Smooth muscle cell (in vitro differentiated cells): Measurements from ENCODE around the gene CYP2J2. TPM values are rescaled to one million over a fixed set of nuclear protein-coding genes. Genes with fewer than 3 reads are reported as not detected.

Experiments
- DNase-seq: peaks from one replicate; lab custom pipeline; 2025; ENCODE audit not compliant: unreplicated experiment; lab: John Stamatoyannopoulos, UW
- H2AFZ ChIP-seq: fragments of 200-600 bp; sonication (generic); 2 replicates; pipeline ENCODE4 v1.6.0; 2016; ENCODE audit warnings: antibody characterized with exemption, low read depth, mild to moderate bottlenecking
- H3F3A ChIP-seq: fragments of 200-600 bp; sonication (generic); 2 replicates; pipeline ENCODE4 v1.6.0; 2017; ENCODE audit warnings: antibody characterized with exemption, low read depth
- H3K27ac ChIP-seq: fragments of 200-600 bp; sonication (generic); 2 replicates; pipeline ENCODE4 v1.5.1; 2016; ENCODE audit warnings: low read depth, mild to moderate bottlenecking
- H3K27me3 ChIP-seq: fragments of 200-600 bp; sonication (generic); 2 replicates; pipeline ENCODE4 v1.6.1; 2016; ENCODE audit warnings: low read depth, mild to moderate bottlenecking
- H3K36me3 ChIP-seq: fragments of 200-600 bp; sonication (generic); 2 replicates; pipeline ENCODE4 v1.5.1; 2016; ENCODE audit warnings: low read depth
- H3K4me1 ChIP-seq: fragments of 200-600 bp; sonication (generic); 2 replicates; pipeline ENCODE4 v1.5.1; 2016; ENCODE audit warnings: low read depth
- H3K4me2 ChIP-seq: fragments of 200-600 bp; sonication (generic); 2 replicates; pipeline ENCODE4 v1.6.0; 2016; ENCODE audit warnings: mild to moderate bottlenecking
- H3K4me3 ChIP-seq: fragments of 200-600 bp; sonication (generic); 2 replicates; pipeline ENCODE4 v1.5.1; 2016; ENCODE audit warnings: mild to moderate bottlenecking
- H3K79me2 ChIP-seq: fragments of 200-600 bp; sonication (generic); 2 replicates; pipeline ENCODE4 v1.6.0; 2016; ENCODE audit warnings: low read depth, mild to moderate bottlenecking
- H3K9ac ChIP-seq: fragments of 200-600 bp; sonication (generic); 2 replicates; pipeline ENCODE4 v1.6.0; 2016; ENCODE audit warnings: low read depth
- H3K9me3 ChIP-seq: fragments of 200-600 bp; sonication (generic); replicated peaks from 2 replicates; pipeline ENCODE4 v1.5.1; 2016; ENCODE audit warnings: low read depth
- H4K20me1 ChIP-seq: fragments of 200-600 bp; sonication (generic); 2 replicates; pipeline ENCODE4 v1.6.0; 2016; ENCODE audit warnings: low read depth
- CTCF ChIP-seq: fragments of 200-600 bp; sonication (generic); IDR thresholded peaks from 2 replicates; pipeline ENCODE4 v1.5.1; 2017; ENCODE audit warnings: borderline replicate concordance, mild to moderate bottlenecking, antibody characterized with exemption; ENCODE audit not compliant: insufficient read depth, poor library complexity, severe bottlenecking
- WGBS: methylation state at CpG from one replicate; pipeline ENCODE4 v1.1.7; 2016; ENCODE audit warnings: low lambda C conversion rate; 5-methylcytosine and 5-hydroxymethylcytosine counted together
- polyA plus RNA-seq: library from polyadenylated mRNA; unstranded; fragments of >200 nt; fragmentation: Nextera tagmentation; extraction: Ambion mirVana; gene quantifications from 2 replicates; pipeline ENCODE4 v1.2.1, GENCODE V29; 2016
- total RNA-seq: library from RNA; depleted of rRNA; stranded (reverse); fragments of >200 nt; gene quantifications from 2 replicates; pipeline ENCODE4 v1.2.3, GENCODE V29; 2014

The CYP2J2 gene
- total and polyA plus RNA-seq, 2 experiments from 2014 or later, result 1.7 to 2.5 TPM

- 92% methylated on average over 2 of the region's 2 CpGs for WGBS
- no peak for TF ChIP-seq CTCF
- no peaks in the 10 kb centered on the region for H4K20me1 ChIP-seq
- no peak overlapping the region for H3K27ac ChIP-seq
- no peak overlapping the region for H2AFZ ChIP-seq
- no peaks in the 10 kb centered on the region for H3K36me3 ChIP-seq
- H3K27me3 ChIP-seq, result no peaks in the 10 kb centered on the region
- no peak overlapping the region for H3K4me2 ChIP-seq
- no peaks in the 10 kb centered on the region for H3K4me1 ChIP-seq
- H3F3A ChIP-seq, result no peaks in the 10 kb centered on the region
- H3K79me2 ChIP-seq, result no peaks in the 10 kb centered on the region
- no peak overlapping the region for H3K9ac ChIP-seq
- no peak overlapping the region for H3K4me3 ChIP-seq
- no peaks in the 10 kb centered on the region for H3K9me3 ChIP-seq
- no peak for DNase-seq
Measured at GRCh38 chr1:59908084-59908483, 18.5 kb downstream of the CYP2J2 start.

GRCh38 chr1:59906931-59907330, 19.6 kb downstream of the CYP2J2 start:
- H3K27ac ChIP-seq, result no peak overlapping the region
- H4K20me1 ChIP-seq, result no peaks in the 10 kb centered on the region
- H3K9ac ChIP-seq, result no peak overlapping the region
- H3K9me3 ChIP-seq, result no peaks in the 10 kb centered on the region
- no peaks in the 10 kb centered on the region for H3K27me3 ChIP-seq
- H3F3A ChIP-seq, result no peaks in the 10 kb centered on the region
- H3K4me3 ChIP-seq, result no peak overlapping the region
- no peaks in the 10 kb centered on the region for H3K4me1 ChIP-seq
- WGBS, result 97% methylated on average over 2 of the region's 2 CpGs
- H3K79me2 ChIP-seq, result no peaks in the 10 kb centered on the region
- H3K36me3 ChIP-seq, result no peaks in the 10 kb centered on the region
- no peak overlapping the region for H3K4me2 ChIP-seq
- TF ChIP-seq CTCF, result no peak
- no peak overlapping the region for H2AFZ ChIP-seq
- no peak for DNase-seq

- Histone ChIP-seq H2AFZ (peak overlapping the region; percentile 76), H3K9me3 (no peaks in the 10 kb centered on the region), H4K20me1 (no peaks in the 10 kb centered on the region), H3K79me2 (no peaks in the 10 kb centered on the region), H3K4me2 (no peak overlapping the region), H3F3A (no peaks in the 10 kb centered on the region), H3K27ac (no peak overlapping the region), H3K4me1 (no peaks in the 10 kb centered on the region), H3K36me3 (no peaks in the 10 kb centered on the region), H3K4me3 (no peak overlapping the region), H3K9ac (no peak overlapping the region), H3K27me3 (no peaks in the 10 kb centered on the region)
- WGBS, result 60% methylated on average over 9 of the region's 9 CpGs
- no peak for DNase-seq
- TF ChIP-seq CTCF, result peak; percentile 47
Measured at GRCh38 chr1:59903141-59903754, 23.3 kb downstream of the CYP2J2 start.

- TF ChIP-seq CTCF, result no peak
- no peak overlapping the region for H3K9ac ChIP-seq
- no peaks in the 10 kb centered on the region for H3K4me1 ChIP-seq
- no peaks in the 10 kb centered on the region for H3K9me3 ChIP-seq
- DNase-seq, result no peak
- H4K20me1 ChIP-seq, result no peaks in the 10 kb centered on the region
- no peak overlapping the region for H3K4me3 ChIP-seq
- H3K27ac ChIP-seq, result no peak overlapping the region
- peak overlapping the region; percentile 32 for H3K4me2 ChIP-seq
- no peaks in the 10 kb centered on the region for H3K79me2 ChIP-seq
- WGBS, result 15% methylated on average over 1 of the region's 1 CpG
- no peaks in the 10 kb centered on the region for H3K36me3 ChIP-seq
- peak overlapping the region; percentile 36 for H2AFZ ChIP-seq
- H3F3A ChIP-seq, result no peaks in the 10 kb centered on the region
- H3K27me3 ChIP-seq, result no peaks in the 10 kb centered on the region
Measured at GRCh38 chr1:59901770-59902388, 24.7 kb downstream of the CYP2J2 start.
